H1 (cell line): ENCODE measurements around the gene CCDC71L. TPM values are rescaled to one million over a fixed set of nuclear protein-coding genes. Genes with fewer than 3 reads are reported as not detected.

Experiments used
- BRCA1 ChIP-seq: IDR thresholded peaks from 2 replicates; pipeline ENCODE4 v1.6.1; 2012; ENCODE audit warnings: low read depth, low read length, improper control_type of control experiment
- CHD2 ChIP-seq: IDR thresholded peaks from 2 replicates; pipeline ENCODE4 v1.6.1; 2012; ENCODE audit warnings: low read length, improper control_type of control experiment
- CREB1 ChIP-seq: IDR thresholded peaks from 2 replicates; pipeline ENCODE4 v1.6.1; 2012; ENCODE audit warnings: inconsistent platforms
- FOSL1 ChIP-seq: IDR thresholded peaks from 2 replicates; pipeline ENCODE4 v1.6.1; 2011; ENCODE audit warnings: mild to moderate bottlenecking, low read depth, low read length, moderate library complexity; ENCODE audit not compliant: insufficient read depth
- GABPA ChIP-seq: IDR thresholded peaks from 2 replicates; pipeline ENCODE4 v1.6.1; 2011; ENCODE audit warnings: mild to moderate bottlenecking, low read length, moderate library complexity, borderline replicate concordance; ENCODE audit not compliant: insufficient read depth
- SAP30 ChIP-seq: fragments of 300-600 bp; sonication (generic); IDR thresholded peaks from 2 replicates; pipeline ENCODE4 v1.7.1; 2012; ENCODE audit warnings: low read length, moderate library complexity, mild to moderate bottlenecking, inconsistent platforms; ENCODE audit not compliant: insufficient read depth, insufficient replicate concordance
- SP2 ChIP-seq: IDR thresholded peaks from 2 replicates; pipeline ENCODE4 v1.6.1; 2012; ENCODE audit warnings: mild to moderate bottlenecking, low read length, inconsistent platforms
- TEAD4 ChIP-seq: IDR thresholded peaks from 2 replicates; pipeline ENCODE4 v1.6.1; 2012; ENCODE audit warnings: low read depth, low read length, inconsistent platforms, mixed read lengths
- YY1 ChIP-seq: IDR thresholded peaks from 2 replicates; pipeline ENCODE4 v1.6.1; 2011; ENCODE audit warnings: low read depth, mild to moderate bottlenecking, low read length
- polyA plus RNA-seq, 7 experiments: library from polyadenylated mRNA; depleted of rRNA in 3 of 7; stranded (reverse) in 5 of 7; unstranded in 2 of 7; fragments of >200 nt in 5 of 7; fragments of 200-250 nt in 2 of 7; gene quantifications; 1 replicate in 5 of 7; 2 replicates in 1 of 7; 4 replicates in 1 of 7; pipeline versions ENCODE4 v1.2.1 to v1.2.3, GENCODE V29; 2011 to 2013; ENCODE audit warnings: missing spikeins in 2 of 7, mixed read lengths in 2 of 7
- total RNA-seq: library from RNA; stranded (reverse); fragmentation: NEBNext Ultra II Directional; extraction: Animal tissue kit (Norgen Biotek cat#: 25700); gene quantifications from 2 replicates; pipeline ENCODE4 v1.2.1, GENCODE V29; 2021
- TF ChIP-seq, protein P1 (sequence below): IDR thresholded peaks from 2 replicates; pipeline ENCODE4 v1.6.1; 2012; ENCODE audit warnings: inconsistent platforms

CCDC71L gene
- total and polyA plus RNA-seq, 2 of the 8 experiments (the other 6 are each of a cell fraction or from before 2014, with no cell fraction given) = 12.5 to 16.7 TPM

DNA sequence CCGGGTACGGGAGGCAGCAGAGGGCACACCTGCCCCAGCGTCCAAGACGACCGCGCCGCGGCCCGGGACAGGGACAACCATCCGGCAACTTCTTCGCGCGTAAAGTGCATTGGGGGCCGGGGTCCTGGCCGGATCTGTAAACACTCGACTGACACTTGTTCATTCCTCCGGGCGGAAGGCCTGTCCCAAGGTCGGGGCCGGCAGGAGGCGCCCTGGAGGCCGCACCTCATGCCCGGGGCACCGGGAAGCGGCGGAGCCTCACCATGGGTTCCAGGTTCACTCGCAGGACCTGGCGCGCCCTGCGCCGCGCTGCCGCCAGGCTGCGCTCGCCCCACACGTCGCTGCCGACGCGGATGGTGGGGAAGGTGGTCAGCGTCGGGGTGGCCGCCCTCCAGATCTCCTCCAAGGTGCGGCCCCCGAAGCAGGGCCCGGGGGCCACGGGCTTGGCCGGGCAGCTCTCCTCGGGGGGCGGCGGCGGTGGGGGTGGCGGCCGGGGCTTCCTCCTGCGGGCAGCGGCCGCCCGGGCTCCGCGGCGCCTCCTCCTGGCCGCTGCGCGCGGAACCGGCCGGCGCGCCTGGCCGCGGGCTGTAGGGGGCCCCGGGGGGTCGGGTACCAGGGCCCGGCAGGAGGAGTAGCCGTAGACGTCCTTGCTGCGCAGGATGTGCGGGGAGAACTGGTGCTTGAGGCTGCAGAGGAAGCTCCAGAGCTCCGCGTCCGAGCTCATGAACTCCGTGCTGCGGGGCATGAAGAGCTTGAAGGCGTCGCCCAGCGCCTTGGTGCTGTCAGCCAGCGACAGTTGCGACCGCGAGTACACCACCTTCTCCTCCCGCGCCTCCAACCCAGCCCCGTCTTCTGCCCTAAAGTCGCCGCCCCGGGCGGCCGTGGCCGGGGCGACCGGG, 746 bp downstream of the CCDC71L start (continued):
- TF ChIP-seq TEAD4 = no peak
- TF ChIP-seq, protein P1, sequence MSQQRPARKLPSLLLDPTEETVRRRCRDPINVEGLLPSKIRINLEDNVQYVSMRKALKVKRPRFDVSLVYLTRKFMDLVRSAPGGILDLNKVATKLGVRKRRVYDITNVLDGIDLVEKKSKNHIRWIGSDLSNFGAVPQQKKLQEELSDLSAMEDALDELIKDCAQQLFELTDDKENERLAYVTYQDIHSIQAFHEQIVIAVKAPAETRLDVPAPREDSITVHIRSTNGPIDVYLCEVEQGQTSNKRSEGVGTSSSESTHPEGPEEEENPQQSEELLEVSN = peak; percentile 53
- no peak for TF ChIP-seq SAP30
- no peak for TF ChIP-seq SP2
- no peak for TF ChIP-seq GABPA
- TF ChIP-seq CHD2 = no peak
- TF ChIP-seq YY1 = peak; percentile 55; the same call in 1 of the 2 replicates
- no peak for TF ChIP-seq BRCA1
- TF ChIP-seq FOSL1 = no peak
- peak; percentile 62; the same call in 1 of the 2 replicates for TF ChIP-seq CREB1
